Panc1 (cell line): ENCODE measurements around the gene CYP11A1. TPM values are rescaled to one million over a fixed set of nuclear protein-coding genes. Genes with fewer than 3 reads are reported as not detected.

Experiments used
- ATAC-seq: fragments of 200-7000 bp; cut with Tn5 transposase; 2 replicates; pipeline ENCODE4 v1.9.1; 2020; ENCODE audit warnings: mild to moderate bottlenecking, moderate library complexity
- BruUV-seq: library from RNA; stranded (reverse); fragments of 400-500 nt; replicated peaks from 2 replicates; lab custom pipeline; 2021; lab: Mats Ljungman, UMichigan
- CTCF ChIA-PET: fragments of 300-600 bp; sonication (Branson Sonifier 250); formaldehyde crosslinking; loops from one replicate; lab custom pipeline; 2022; ENCODE audit warnings: antibody characterized with exemption; lab: Charles Lee
- POLR2A ChIA-PET: fragments of 300-600 bp; sonication (Branson Sonifier 250); formaldehyde crosslinking; loops from one replicate; lab custom pipeline; 2022; ENCODE audit warnings: antibody characterized with exemption; lab: Charles Lee
- DNase-seq: peaks from one replicate; pipeline ENCODE4 v3.0.0-alpha.2; 2010; ENCODE audit warnings: low read depth, low spot score
- H3K27ac ChIP-seq: 2 replicates; pipeline ENCODE4 v1.5.1; 2011; ENCODE audit warnings: mild to moderate bottlenecking, low read length, inconsistent platforms
- H3K27me3 ChIP-seq: fragments of 200-500 bp; sonication (Bioruptor generic); 2 replicates; pipeline ENCODE4 v1.6.0; 2014; ENCODE audit warnings: low read length, inconsistent platforms; ENCODE audit not compliant: control insufficient read depth, insufficient read depth
- H3K36me3 ChIP-seq: fragments of 200-500 bp; sonication (Bioruptor generic); 2 replicates; pipeline ENCODE4 v1.5.1; 2014; ENCODE audit warnings: inconsistent platforms, mild to moderate bottlenecking, low read length, moderate library complexity; ENCODE audit not compliant: control insufficient read depth, insufficient read depth
- H3K4me1 ChIP-seq: 2 replicates; pipeline ENCODE4 v1.5.1; 2011; ENCODE audit warnings: inconsistent platforms, mild to moderate bottlenecking, low read length, moderate library complexity; ENCODE audit not compliant: control insufficient read depth, insufficient read depth
- H3K4me3 ChIP-seq, 2 experiments: 2 replicates each; pipeline ENCODE4 v1.5.1; 2011 to 2012; ENCODE audit warnings: low read depth in 2 of 2, low read length in 2 of 2, mild to moderate bottlenecking in 2 of 2, inconsistent platforms in 1 of 2, moderate library complexity in 1 of 2
- H3K9me3 ChIP-seq: fragments of 200-500 bp; sonication (Bioruptor generic); 2 replicates; pipeline ENCODE4 v1.5.1; 2014; ENCODE audit warnings: low read depth, mild to moderate bottlenecking, inconsistent platforms, low read length, moderate library complexity; ENCODE audit not compliant: control insufficient read depth, insufficient read depth
- POLR2AphosphoS5 ChIP-seq: IDR thresholded peaks from 2 replicates; pipeline ENCODE4 v1.6.1; 2012; ENCODE audit warnings: mild to moderate bottlenecking, low read depth, low read length, moderate library complexity
- SIN3A ChIP-seq: IDR thresholded peaks from 2 replicates; pipeline ENCODE4 v1.6.1; 2012; ENCODE audit warnings: low read depth, mild to moderate bottlenecking, low read length, moderate library complexity, borderline replicate concordance; ENCODE audit not compliant: insufficient read depth
- TCF7L2 ChIP-seq: IDR thresholded peaks from 2 replicates; pipeline ENCODE4 v1.6.1; 2011; ENCODE audit warnings: mild to moderate bottlenecking, low read depth, low read length, inconsistent platforms
- in situ Hi-C: cut with HindIII; loops from 2 replicates; pipeline ENCODE4 v1.10.0; 2016; ENCODE audit warnings: low sequenced_read_pairs, low pct_unique_long_range_greater_than_20kb
- intact Hi-C: fragments of 100-400 bp; cut with micrococcal nuclease; formaldehyde crosslinking; loops from one replicate; pipeline ENCODE4 v1.10.0; 2022; ENCODE audit not compliant: unreplicated experiment
- total RNA-seq: library from RNA; stranded (reverse); gene quantifications from one replicate; pipeline ENCODE4 v1.2.1, GENCODE V29; 2021; ENCODE audit not compliant: unreplicated experiment
- TF ChIP-seq, protein P1 (sequence below), 2 experiments: IDR thresholded peaks; 2 replicates each; pipeline ENCODE4 v1.6.1; 2011 to 2012; ENCODE audit warnings: low read depth in 2 of 2, control low read depth in 1 of 2, low read length in 1 of 2, mild to moderate bottlenecking in 1 of 2, moderate library complexity in 1 of 2; ENCODE audit not compliant: insufficient read depth in 1 of 2
- TF ChIP-seq, protein P2 (sequence below): fragments of 450-650 bp; IDR thresholded peaks from 2 replicates; pipeline ENCODE4 v1.5.1; 2017; ENCODE audit warnings: mild to moderate bottlenecking

Gene CYP11A1
- total RNA-seq, 1 experiment from 2014 or later = 0.57 TPM

DNA sequence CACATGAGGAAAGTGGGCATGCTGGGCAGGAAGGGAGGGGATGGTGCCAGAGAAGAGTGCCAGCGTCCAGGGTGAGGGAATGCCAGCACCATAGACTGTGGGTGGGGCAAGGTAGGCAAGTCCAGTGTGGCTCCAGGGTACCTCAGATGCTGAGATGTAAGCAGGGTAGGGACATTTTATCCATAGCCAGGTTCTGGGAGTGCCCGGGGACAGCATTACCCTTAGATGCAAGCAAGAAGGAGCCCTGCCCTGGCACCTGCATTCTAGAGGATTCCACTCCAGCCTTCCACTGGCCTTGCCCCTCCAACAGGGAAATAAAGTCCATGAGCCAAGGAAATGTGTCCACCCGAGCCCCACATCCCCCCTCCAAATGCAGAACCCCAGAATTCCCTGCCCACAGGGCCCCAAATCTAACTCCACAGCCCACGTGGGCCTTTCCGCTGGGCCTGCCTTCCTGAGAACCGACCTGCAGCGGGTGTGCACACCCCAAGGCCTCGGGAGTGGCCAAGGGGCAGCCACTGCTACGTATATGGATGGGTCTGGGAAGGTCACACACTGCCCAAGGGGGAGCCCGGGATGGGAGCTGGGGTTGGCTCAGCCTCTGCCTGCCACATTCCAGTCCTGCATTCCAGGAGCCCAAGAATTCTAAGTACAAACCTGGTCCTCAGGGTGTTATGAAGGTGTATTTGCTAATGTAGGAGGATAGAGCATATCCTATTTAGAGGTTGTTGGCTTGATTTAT, 20.3 kb upstream of the CYP11A1 start:
- BruUV-seq = no TSS peak
- Histone ChIP-seq H3K9me3 (no peaks in the 10 kb centered on the region), H3K4me1 (peaks cover 40% of the 10 kb centered on the region), H3K27me3 (no peaks in the 10 kb centered on the region), H3K27ac (no peak overlapping the region), H3K36me3 (no peaks in the 10 kb centered on the region), H3K4me3 (no peak overlapping the region)
- ATAC-seq (0 out of 2 replicates have a peak, but pooled peaks have one; percentile 28), DNase-seq (no peak)
- in situ Hi-C loops (no loop called here), intact Hi-C loops (no loop called here)
- TF ChIP-seq POLR2AphosphoS5 (no peak), SIN3A (no peak), TCF7L2 (no peak)
- TF ChIP-seq, protein P1, sequence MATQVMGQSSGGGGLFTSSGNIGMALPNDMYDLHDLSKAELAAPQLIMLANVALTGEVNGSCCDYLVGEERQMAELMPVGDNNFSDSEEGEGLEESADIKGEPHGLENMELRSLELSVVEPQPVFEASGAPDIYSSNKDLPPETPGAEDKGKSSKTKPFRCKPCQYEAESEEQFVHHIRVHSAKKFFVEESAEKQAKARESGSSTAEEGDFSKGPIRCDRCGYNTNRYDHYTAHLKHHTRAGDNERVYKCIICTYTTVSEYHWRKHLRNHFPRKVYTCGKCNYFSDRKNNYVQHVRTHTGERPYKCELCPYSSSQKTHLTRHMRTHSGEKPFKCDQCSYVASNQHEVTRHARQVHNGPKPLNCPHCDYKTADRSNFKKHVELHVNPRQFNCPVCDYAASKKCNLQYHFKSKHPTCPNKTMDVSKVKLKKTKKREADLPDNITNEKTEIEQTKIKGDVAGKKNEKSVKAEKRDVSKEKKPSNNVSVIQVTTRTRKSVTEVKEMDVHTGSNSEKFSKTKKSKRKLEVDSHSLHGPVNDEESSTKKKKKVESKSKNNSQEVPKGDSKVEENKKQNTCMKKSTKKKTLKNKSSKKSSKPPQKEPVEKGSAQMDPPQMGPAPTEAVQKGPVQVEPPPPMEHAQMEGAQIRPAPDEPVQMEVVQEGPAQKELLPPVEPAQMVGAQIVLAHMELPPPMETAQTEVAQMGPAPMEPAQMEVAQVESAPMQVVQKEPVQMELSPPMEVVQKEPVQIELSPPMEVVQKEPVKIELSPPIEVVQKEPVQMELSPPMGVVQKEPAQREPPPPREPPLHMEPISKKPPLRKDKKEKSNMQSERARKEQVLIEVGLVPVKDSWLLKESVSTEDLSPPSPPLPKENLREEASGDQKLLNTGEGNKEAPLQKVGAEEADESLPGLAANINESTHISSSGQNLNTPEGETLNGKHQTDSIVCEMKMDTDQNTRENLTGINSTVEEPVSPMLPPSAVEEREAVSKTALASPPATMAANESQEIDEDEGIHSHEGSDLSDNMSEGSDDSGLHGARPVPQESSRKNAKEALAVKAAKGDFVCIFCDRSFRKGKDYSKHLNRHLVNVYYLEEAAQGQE (IDR thresholded peaks at IDR 0.05; ENCODE audit: insufficient read depth in 1 of 2, low read depth in 2 of 2, low read length in 1 of 2) = no peak
- TF ChIP-seq, protein P2, sequence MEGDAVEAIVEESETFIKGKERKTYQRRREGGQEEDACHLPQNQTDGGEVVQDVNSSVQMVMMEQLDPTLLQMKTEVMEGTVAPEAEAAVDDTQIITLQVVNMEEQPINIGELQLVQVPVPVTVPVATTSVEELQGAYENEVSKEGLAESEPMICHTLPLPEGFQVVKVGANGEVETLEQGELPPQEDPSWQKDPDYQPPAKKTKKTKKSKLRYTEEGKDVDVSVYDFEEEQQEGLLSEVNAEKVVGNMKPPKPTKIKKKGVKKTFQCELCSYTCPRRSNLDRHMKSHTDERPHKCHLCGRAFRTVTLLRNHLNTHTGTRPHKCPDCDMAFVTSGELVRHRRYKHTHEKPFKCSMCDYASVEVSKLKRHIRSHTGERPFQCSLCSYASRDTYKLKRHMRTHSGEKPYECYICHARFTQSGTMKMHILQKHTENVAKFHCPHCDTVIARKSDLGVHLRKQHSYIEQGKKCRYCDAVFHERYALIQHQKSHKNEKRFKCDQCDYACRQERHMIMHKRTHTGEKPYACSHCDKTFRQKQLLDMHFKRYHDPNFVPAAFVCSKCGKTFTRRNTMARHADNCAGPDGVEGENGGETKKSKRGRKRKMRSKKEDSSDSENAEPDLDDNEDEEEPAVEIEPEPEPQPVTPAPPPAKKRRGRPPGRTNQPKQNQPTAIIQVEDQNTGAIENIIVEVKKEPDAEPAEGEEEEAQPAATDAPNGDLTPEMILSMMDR = no peak
- CTCF ChIA-PET = no interaction called here
- POLR2A ChIA-PET = no interaction called here

DNA sequence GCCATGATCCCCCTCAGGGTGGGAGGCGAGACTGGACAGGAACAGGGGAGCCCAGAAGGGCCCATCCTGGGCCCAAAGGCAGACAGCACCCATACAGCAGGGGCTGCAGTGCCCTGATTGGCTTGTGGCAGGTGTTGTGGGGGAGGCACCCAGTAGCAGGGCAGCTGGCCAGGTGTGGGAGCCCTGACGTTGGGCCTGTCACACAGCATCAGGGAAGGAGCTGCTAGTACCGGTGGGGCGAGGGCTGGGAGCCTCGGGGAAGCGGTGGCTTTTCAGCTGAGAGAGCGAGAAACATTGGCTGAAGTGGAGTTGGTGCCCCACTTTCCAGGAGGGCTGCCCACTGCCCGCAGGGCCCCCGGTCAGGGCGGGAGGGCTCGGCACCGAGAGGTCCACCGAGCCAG, 19.7 kb upstream of the CYP11A1 start:
- no TSS peak for BruUV-seq
- CTCF ChIA-PET = no interaction called here

More for the DNA sequence above, 19.7 kb upstream of the CYP11A1 start:
- POLR2A ChIA-PET = no interaction called here
- DNase-seq = no peak
- Histone ChIP-seq H3K27me3 (no peaks in the 10 kb centered on the region), H3K4me3 (no peak overlapping the region), H3K36me3 (no peaks in the 10 kb centered on the region), H3K9me3 (no peaks in the 10 kb centered on the region), H3K27ac (no peak overlapping the region), H3K4me1 (peaks cover 46% of the 10 kb centered on the region)
- TF ChIP-seq, protein P2 = no peak
- TF ChIP-seq TCF7L2 (no peak), SIN3A (no peak), POLR2AphosphoS5 (no peak)
- TF ChIP-seq, protein P1 (IDR thresholded peaks at IDR 0.05; ENCODE audit: insufficient read depth in 1 of 2, low read depth in 2 of 2, low read length in 1 of 2) = no peak
- no peak for ATAC-seq
- in situ Hi-C loops = no loop called here
- intact Hi-C loops = no loop called here
